GM04503 (cell line): ENCODE measurements around the gene BANP.
"Not testable (repeated sequence)": the region's sequence is repeated elsewhere in the genome, so short reads cannot be mapped to it uniquely, and the experiment has no call there.

Source experiments
- DNase-seq: peaks from one replicate; pipeline ENCODE4 v3.0.0-alpha.2; 2012; ENCODE audit warnings: low read depth

The BANP gene, protein sequence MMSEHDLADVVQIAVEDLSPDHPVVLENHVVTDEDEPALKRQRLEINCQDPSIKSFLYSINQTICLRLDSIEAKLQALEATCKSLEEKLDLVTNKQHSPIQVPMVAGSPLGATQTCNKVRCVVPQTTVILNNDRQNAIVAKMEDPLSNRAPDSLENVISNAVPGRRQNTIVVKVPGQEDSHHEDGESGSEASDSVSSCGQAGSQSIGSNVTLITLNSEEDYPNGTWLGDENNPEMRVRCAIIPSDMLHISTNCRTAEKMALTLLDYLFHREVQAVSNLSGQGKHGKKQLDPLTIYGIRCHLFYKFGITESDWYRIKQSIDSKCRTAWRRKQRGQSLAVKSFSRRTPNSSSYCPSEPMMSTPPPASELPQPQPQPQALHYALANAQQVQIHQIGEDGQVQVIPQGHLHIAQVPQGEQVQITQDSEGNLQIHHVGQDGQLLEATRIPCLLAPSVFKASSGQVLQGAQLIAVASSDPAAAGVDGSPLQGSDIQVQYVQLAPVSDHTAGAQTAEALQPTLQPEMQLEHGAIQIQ

DNA sequence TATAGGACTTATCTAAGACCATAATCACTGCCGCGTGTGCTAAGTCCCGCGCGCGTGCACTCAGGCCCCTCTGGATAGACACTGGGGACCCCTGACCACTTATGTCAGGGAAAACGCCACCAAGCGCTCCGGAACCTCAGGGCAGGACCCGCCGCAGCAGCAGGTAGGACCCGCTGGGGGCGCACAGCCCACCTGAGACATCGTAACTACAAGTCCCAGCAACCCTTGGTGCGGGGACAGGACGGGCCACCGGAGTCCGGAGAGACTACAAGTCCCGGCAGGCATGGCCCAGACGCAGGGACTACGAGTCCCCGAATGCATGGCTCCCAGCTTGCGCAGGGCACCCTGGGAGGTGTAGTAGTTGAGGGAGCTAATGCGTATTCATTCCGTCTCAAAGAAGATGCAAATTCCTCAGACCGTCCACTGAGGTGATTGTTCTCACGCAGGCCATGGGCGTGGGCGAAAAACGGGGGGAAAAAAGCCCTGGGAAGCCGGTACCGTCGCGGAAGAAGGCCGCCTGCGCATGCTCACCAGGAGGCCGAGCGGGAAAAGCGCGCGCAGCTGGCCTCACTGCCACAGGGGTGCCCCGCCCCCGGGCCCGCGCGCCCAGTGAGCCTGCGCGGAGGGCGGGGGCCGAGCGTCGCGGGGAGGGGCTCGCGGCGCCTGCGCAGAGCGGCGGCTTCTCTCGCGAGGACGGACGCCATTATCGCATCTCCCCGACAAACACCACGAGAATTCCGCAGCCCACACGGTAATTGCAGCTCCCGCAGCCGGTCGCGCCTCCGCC lies at the start of gene BANP:
TSS of gene BANP (plus strand) at position 670 of the 787 bp plus-strand sequence. CDS start 23,682 bp downstream, outside the sequence.
- DNase-seq = peak; percentile 88

DNA sequence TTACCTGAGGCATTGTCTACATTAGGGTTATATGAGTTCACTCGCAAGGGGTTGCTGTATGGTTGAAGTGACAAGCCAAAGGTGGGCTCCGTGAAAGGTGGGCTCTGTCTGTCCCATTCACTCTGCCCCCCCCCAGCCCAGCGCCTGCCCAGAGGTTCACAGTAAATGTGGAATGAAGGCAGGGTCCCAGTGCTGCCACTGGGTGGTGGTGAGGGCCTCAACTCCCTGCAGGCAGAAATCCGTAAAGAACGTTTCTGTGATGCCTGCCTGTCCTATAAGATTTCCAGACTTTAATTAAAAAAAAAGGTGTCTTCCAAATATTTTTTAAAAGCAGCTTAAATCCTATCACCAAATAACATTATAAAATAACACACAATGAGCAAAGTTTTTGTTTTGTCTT lies 46.3 kb upstream of the BANP start:
- DNase-seq = not testable (repeated sequence)

DNA sequence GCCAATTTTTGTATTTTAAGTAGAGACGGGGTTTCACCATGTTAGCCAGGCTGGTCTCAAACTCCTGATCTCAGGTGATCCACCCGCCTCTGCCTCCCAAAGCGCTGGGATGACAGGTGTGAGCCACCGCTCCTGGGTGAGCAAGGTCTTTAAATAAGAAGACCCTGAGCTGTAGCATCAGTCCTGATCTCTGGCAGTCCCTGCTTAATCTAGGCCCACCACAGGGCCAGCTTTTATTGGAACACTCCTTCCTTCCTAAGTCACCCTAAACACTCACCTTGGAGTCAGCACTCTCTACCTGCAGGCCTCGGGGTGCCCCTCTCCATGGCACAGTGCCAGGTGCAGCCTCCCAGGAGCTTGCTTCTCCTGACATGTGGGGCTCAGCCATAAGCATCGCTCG lies 45.7 kb upstream of the BANP start:
- DNase-seq = not testable (repeated sequence)

DNA sequence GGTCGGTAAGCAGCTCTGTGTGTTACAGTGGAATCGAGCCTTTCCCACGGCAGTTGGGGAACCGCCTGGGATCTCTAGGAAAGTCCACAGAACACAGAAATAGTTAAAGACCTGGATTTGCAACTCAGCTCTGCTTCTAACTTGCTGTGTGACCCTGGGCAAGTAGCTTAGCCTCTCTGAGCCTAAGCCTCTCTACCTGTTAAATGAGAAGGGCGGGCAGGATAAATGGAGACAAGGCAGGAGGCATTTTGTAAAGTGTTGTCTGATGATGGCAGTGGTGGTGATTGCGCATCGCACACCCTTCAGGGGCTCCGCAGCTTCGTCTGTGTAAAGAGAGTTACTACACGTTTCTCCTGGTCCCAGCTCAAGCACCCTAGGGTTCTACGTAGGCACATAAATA lies 43.1 kb upstream of the BANP start:
- not testable (repeated sequence) for DNase-seq

DNA sequence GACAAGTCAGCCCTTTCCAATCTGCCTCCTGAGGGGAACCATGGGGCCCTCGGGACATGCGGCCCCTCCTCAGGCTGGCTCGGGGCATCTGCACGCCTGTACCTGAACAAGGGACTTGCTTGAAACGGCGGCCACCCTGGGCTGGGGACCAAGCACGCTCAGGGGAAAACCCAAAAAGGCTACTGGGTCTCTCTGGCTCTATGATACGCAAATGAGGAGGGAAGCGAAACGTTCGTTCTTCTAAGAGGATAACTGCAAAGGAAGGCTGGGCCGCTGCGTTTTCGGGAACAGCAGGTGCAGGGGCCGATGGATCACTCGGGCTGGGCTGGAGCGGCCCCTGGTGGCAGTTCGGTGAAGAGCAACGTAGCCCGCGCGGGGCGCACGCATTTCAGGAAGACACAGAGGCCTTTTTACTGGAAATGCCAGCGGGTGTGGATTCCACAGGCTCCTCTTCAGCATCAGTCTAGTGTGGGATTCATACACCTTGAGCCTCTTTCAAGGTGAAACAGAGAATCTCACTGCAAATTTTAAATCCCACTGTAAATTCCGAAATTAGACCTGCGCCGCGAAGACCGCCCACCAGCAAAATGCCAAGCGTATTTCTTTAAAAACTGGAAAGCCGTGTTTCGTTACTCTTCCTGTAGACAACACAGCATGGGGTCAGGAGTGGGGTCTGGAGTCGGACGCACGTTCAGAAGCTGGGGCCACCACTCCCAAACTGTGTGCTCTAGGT lies 41.9 kb upstream of the BANP start:
- DNase-seq = not testable (repeated sequence)

DNA sequence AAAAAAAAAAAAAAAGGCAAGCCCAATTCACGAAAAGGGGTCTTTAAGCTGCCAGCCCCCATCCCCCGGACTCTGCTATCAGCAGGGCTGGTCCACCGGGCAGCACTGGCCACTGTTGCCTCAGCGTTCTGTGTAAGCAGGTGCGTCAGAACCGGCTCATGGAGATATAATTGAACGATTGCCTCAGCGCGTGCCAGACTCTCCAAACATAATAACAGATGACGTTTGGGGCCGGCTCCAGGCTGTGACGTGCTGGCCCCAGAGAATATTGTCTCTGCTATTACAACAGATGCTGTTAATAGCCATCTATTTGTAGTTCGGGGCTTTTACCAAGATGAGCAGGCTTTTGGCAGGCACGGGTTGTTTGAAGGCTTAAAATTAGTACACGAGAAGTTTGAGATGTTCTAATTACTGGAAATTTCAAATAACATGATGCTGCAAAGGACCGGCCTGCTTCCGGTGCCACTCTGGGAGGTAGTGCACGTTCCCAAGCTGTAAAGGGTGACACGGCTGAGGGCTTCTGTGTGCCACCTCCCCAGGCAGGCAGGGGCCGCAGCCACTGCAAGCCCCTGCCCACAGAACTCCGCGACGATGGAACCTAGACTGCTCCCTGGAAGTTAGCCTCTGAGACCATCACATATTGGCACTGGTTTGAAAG lies 40.0 kb upstream of the BANP start:
- DNase-seq = peak; percentile 53

DNA sequence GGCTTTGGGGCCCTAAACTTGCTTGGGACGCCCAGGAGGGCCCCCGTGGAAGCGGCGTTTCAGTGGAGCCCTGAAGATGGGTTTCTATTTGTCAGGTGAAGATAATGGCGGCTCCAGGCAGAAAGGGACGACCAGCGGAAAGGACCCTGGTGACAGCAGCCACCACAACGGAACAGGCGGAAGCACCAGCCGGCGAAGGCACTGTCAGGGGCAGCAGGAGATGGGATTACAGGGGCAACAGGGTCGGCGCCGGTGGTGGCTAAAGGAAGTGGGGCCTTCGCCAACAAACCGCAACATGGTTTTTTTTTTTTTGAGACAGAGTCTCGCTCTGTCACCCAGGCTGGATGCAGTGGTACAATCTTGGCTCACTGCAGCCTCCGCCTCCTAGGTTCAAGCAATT lies 38.5 kb upstream of the BANP start:
- DNase-seq = not testable (repeated sequence)

DNA sequence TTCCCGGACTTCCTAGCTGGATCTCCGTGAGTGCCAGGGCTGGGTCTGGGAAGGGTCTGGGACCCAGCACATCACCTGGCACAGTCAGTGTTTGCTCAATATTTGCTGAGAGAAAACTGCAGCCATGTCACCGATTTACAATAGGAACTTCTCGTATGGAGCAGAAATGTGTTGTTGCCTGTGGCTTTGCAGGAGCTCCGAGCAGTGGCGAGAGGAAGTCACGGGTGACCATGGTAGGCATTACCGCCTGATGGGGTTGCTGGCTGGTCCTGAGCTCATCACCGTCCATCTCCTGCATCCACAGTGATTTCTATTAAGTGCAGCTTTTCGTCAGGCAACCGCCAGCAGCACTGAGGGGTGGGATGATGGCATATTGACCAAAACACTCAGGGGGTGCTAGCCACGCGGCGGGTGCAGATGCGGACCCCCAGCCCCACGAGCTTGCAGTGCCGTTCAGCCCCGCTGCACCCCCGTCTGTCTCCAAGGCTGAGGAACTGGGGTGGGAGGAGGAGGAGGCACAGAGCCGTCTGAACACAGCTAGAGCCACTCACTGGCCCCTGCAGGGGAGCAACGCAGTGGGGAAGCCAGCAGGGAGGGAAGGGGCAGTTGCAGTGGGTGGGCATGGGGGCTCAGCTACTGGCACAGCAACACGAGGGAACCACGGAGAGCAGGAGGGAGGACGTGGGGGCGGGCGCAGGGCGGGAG lies 37.1 kb upstream of the BANP start:
- DNase-seq = not testable (repeated sequence)

DNA sequence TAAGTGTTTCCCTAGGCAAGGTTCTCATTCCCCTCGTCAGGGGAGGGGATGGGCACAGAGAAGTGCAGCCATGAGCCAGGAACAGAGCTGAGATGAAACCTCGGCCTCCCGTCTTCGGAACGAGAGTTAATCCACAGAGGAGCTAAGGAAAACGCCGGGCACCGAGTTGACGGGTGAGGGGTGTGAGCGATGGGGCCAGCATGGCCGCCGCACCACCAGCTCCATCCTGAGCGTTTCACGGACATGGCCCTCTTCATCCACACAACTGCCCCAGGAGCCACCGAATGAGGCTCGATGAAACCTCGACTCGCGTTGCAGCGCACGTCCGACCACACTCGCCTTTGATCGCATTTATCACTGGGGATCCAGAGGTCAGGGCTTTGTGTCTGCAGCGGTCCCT lies 36.4 kb upstream of the BANP start:
- no peak for DNase-seq

DNA sequence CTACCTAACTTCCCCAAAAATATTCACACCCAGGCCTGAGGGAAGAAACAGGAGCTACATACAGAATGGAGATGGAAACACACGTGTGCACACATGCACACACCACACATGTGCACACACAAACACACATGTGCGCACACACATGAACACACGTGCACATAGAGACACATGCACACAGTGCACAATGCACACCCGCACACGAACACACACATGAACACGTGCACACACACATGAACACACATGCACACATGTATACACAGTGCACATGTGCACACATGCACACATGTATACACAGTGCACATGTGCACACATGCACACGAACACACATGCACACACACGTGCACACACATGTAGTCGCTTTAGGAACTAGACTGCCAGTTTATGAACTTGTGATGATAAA lies 33.7 kb upstream of the BANP start:
- DNase-seq = no peak

DNA sequence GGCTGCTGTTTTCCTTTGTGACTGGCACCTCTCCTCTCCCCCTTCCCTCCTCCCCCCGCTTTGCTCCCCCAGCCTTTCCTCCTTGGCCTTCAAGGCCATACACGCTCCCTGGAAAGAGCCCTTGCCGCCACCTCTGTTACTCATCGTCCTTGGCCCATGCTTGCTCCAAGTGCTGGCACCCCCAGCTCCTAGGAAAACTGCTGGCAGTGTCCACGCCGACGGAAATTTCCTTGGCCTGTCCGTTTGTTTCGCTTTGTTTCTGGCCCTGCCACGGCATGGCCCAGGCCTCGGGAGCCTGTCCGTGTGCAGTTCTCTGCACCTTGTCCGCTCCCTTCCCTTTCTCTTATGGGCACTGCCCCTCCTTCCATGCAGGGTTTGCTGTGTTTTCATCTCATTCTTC lies 32.9 kb upstream of the BANP start:
- DNase-seq = peak; percentile 31

DNA sequence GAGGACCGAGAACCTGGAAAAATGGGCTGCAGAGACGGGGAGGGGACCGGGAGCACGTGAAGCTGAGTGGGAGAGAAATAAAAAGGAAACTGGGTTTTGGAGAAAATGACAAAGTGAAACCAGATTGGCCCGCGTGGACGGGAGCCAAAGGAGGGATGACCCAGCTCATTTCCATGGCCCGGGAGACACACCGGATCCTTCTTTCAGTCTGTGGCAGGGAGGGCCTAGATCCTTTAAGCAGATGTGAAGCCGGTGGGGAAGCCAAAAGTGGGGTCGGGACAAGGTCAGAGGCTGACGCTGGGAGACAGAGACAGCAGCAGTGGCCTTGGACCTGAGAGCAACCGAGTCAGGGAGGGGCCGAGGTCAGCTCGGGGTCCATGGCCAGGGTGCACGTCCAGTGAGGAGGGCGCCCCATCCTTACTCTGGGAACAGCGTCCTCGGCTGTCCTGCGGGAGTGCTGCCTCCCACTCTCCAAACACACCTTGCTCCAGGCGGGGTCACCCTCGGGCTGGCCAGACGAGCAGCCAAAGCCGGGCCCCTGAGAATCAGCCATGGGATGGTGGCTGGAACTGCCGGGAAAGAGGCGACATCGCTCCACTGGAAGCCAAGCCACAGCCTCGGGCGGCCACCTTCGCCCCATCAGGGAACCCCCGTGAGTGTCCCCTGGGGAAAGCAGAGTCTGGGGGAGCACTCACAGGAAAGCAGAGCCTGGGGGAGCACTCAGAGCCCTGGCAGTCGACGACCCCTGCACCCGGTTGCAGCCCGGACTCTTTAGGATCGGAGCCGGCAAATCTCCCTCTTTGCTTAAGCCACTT lies 32.2 kb upstream of the BANP start:
- DNase-seq = no peak

DNA sequence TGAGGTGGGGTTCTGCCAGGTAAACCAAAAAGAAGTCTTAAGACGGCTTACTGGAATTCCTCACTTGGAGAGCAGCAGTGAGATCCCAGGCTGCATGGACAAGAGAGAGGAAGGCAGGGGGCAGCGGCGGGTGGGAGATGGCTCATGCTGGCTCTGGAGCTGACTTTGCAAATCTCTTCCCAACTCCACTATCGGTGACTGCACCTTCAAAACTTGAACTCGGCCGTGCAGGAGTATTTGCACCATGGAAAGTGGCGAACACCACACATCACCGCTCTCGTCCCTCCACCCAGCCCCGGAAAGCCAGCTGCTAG lies 31.6 kb upstream of the BANP start:
- no peak for DNase-seq

DNA sequence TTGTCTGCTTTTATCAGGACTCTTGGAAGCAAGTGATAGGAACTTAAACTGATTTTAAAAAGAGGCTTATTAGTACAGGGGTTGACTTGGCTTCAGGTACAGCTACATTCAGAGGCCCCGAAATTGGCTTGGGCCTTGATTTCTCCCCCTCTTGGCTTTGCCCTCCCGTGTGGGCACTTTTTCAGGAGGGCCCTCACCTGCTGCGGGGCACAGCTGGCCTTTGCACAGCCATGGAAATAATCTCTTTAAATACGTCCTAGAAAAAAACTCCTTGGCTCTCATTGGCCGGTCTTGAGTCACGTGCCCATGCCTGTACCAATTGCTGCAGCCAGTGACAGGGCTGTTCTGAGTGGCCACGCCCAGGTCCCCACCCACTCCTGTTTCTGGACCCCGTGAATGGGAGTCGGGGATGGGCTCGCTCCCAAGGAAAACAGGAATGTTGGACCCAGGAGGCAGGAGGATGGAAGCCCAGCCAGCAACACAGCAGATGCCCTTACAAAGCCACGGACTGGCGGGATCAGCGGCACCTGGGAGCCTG lies 29.9 kb upstream of the BANP start:
- no peak for DNase-seq

DNA sequence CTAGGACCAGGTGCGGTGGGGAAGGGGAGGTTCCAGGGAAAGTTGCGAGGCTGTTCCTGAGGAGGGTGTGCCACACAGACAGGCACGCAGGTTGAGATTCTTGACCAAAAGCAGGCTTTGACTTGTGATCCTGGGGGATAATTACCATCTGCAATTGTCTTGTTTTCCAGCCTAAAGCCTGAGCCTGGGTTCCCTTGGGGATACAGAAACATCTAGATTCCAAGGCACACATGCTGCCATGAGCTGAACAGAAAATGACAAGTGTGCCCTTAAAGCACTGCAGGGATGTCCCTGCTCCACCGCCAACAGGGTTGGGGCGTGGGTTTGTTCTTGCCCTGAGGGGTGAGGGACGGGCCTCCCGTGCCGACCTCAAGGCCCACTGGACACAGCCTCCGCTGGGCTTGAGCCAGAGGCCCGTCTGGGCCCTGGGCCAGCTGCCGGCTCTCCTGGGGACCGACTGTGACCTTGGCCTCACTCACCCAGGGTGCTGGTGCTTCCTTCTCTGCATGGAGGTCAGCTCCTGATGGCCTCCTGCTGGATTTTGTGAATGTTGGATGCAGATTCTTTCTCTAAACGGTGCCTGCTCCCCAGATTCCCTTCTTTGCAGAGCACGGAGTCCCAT lies 28.9 kb upstream of the BANP start:
- DNase-seq = no peak

DNA sequence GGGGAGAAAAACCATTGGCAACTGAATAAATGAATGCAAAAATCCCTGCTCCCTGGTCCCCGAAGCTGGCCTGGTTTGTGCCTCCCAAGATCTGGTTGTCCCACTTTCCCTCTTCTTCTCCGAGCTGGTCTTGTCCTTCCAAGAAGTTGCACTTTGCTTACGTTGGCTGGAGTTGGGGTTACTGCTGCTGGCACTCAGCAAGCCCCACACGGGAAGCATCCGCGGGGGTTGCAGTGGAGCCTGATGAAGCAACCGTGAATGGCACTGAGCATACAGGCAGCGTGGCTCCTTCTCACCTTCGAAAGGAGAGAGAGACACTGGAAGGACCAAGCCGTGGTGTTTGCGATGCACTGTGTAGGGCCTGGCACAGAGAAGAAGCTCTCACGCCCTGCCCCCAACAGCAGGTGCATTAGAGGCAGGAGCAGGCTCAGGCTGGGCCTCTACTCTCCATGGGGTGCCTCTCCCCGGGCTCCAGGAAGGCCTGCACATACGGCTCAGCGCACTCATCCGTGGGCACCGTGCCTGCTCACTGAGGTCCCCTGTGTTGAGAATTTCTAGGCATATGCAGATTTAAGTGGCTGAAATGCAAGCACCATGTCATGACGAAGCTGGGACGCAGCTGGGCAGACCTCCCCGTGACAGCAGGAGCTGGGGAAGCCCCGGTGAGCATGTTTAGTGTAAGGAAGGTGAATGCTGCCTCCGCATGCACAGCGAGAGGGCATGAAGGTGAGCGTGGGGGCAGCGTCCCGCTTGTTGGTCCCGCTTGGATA lies 27.0 kb upstream of the BANP start:
- DNase-seq = no peak

DNA sequence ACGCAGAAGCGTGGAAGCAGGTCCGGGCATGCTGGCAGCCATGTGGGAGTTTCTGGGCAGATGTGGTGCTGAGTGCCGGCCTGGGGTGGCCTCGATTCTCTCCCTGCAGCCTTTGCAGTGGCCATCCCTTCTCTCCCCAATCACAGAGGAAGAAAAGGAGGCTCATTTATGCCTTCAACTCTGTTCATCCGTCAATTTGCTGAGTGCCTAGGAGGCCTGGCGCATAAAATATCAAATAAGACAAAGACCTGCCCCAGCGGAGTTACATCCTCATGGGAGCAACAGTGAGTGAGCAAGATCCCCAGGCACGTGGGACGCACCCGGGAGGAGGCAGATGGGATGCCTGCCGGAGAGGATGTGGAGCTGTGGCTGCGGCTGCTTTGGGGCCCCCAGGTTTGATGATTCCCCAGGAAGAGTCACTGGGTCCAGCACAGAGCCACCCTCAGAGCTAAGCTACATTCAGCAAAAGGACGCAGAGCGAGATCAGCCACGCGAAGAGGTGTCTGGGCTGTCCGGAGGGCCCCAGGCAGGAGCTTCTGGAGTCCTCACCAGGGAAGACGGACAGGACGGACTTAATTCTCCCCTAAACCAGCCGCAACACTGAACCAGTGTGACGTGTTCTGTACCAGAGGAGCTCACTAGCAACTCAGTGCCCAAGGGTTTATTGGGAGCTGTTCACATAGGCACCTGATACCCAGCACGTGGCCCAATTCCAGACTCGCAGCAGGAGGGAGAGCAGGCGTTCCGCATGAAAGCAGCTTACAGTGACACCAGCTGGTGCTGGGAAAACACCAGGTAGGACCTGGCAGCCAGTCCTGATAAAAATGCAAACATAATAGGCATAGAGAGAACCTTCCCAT lies 26.2 kb upstream of the BANP start:
- no peak for DNase-seq
